Measurements from ENCODE around the gene SCN3B. TPM values are rescaled to one million over a fixed set of nuclear protein-coding genes. Genes with fewer than 3 reads are reported as not detected.

Gene SCN3B
- total and polyA plus RNA-seq, 9 of the 15 experiments (the other 6 are each of a cell fraction or from before 2014, with no cell fraction given) = 0.01 to 0.15 (median 0.04) TPM; not detected in 6

GRCh38 chr11:123640677-123641494 lies 13.5 kb downstream of the SCN3B start (continued):
- TF ChIP-seq MIER1 (IDR thresholded peaks at IDR 0.05; ENCODE audit: low read depth) = no peak
- TF ChIP-seq, protein P1, sequence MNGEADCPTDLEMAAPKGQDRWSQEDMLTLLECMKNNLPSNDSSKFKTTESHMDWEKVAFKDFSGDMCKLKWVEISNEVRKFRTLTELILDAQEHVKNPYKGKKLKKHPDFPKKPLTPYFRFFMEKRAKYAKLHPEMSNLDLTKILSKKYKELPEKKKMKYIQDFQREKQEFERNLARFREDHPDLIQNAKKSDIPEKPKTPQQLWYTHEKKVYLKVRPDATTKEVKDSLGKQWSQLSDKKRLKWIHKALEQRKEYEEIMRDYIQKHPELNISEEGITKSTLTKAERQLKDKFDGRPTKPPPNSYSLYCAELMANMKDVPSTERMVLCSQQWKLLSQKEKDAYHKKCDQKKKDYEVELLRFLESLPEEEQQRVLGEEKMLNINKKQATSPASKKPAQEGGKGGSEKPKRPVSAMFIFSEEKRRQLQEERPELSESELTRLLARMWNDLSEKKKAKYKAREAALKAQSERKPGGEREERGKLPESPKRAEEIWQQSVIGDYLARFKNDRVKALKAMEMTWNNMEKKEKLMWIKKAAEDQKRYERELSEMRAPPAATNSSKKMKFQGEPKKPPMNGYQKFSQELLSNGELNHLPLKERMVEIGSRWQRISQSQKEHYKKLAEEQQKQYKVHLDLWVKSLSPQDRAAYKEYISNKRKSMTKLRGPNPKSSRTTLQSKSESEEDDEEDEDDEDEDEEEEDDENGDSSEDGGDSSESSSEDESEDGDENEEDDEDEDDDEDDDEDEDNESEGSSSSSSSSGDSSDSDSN (IDR thresholded peaks at IDR 0.05; ENCODE audit: borderline replicate concordance in 1 of 2, low read depth in 2 of 2, low read length in 2 of 2) = no peak
- no peak for TF ChIP-seq SRSF1 (IDR thresholded peaks at IDR 0.05; ENCODE audit: low read depth, low read length)
- TF ChIP-seq, protein P2, sequence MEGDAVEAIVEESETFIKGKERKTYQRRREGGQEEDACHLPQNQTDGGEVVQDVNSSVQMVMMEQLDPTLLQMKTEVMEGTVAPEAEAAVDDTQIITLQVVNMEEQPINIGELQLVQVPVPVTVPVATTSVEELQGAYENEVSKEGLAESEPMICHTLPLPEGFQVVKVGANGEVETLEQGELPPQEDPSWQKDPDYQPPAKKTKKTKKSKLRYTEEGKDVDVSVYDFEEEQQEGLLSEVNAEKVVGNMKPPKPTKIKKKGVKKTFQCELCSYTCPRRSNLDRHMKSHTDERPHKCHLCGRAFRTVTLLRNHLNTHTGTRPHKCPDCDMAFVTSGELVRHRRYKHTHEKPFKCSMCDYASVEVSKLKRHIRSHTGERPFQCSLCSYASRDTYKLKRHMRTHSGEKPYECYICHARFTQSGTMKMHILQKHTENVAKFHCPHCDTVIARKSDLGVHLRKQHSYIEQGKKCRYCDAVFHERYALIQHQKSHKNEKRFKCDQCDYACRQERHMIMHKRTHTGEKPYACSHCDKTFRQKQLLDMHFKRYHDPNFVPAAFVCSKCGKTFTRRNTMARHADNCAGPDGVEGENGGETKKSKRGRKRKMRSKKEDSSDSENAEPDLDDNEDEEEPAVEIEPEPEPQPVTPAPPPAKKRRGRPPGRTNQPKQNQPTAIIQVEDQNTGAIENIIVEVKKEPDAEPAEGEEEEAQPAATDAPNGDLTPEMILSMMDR (IDR thresholded peaks at IDR 0.05 in 2 of 3, conservative IDR thresholded peaks at IDR 0.05 in 1 of 3; ENCODE audit: insufficient read depth in 2 of 3, low read depth in 1 of 3, low read length in 3 of 3) = peak; percentile 81 to 86 (median 86)
- TF ChIP-seq RAD21 (CRISPR knock-in tag; conservative IDR thresholded peaks at IDR 0.05 in 1 of 2, IDR thresholded peaks at IDR 0.05 in 1 of 2) = peak; percentile 78 to 84
- peak; percentile 37; the same call in 1 of the 2 replicates for TF ChIP-seq STAG1 (CRISPR knock-in tag; IDR thresholded peaks at IDR 0.05; ENCODE audit: borderline replicate concordance)
- TF ChIP-seq, protein P3, sequence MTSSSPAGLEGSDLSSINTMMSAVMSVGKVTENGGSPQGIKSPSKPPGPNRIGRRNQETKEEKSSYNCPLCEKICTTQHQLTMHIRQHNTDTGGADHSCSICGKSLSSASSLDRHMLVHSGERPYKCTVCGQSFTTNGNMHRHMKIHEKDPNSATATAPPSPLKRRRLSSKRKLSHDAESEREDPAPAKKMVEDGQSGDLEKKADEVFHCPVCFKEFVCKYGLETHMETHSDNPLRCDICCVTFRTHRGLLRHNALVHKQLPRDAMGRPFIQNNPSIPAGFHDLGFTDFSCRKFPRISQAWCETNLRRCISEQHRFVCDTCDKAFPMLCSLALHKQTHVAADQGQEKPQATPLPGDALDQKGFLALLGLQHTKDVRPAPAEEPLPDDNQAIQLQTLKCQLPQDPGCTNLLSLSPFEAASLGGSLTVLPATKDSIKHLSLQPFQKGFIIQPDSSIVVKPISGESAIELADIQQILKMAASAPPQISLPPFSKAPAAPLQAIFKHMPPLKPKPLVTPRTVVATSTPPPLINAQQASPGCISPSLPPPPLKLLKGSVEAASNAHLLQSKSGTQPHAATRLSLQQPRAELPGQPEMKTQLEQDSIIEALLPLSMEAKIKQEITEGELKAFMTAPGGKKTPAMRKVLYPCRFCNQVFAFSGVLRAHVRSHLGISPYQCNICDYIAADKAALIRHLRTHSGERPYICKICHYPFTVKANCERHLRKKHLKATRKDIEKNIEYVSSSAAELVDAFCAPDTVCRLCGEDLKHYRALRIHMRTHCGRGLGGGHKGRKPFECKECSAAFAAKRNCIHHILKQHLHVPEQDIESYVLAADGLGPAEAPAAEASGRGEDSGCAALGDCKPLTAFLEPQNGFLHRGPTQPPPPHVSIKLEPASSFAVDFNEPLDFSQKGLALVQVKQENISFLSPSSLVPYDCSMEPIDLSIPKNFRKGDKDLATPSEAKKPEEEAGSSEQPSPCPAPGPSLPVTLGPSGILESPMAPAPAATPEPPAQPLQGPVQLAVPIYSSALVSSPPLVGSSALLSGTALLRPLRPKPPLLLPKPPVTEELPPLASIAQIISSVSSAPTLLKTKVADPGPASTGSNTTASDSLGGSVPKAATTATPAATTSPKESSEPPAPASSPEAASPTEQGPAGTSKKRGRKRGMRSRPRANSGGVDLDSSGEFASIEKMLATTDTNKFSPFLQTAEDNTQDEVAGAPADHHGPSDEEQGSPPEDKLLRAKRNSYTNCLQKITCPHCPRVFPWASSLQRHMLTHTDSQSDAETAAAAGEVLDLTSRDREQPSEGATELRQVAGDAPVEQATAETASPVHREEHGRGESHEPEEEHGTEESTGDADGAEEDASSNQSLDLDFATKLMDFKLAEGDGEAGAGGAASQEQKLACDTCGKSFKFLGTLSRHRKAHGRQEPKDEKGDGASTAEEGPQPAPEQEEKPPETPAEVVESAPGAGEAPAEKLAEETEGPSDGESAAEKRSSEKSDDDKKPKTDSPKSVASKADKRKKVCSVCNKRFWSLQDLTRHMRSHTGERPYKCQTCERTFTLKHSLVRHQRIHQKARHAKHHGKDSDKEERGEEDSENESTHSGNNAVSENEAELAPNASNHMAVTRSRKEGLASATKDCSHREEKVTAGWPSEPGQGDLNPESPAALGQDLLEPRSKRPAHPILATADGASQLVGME (CRISPR knock-in tag; IDR thresholded peaks at IDR 0.05) = no peak
- no peak for TF ChIP-seq RB1 (IDR thresholded peaks at IDR 0.05; ENCODE audit: low read depth)
- TF ChIP-seq, protein P4, sequence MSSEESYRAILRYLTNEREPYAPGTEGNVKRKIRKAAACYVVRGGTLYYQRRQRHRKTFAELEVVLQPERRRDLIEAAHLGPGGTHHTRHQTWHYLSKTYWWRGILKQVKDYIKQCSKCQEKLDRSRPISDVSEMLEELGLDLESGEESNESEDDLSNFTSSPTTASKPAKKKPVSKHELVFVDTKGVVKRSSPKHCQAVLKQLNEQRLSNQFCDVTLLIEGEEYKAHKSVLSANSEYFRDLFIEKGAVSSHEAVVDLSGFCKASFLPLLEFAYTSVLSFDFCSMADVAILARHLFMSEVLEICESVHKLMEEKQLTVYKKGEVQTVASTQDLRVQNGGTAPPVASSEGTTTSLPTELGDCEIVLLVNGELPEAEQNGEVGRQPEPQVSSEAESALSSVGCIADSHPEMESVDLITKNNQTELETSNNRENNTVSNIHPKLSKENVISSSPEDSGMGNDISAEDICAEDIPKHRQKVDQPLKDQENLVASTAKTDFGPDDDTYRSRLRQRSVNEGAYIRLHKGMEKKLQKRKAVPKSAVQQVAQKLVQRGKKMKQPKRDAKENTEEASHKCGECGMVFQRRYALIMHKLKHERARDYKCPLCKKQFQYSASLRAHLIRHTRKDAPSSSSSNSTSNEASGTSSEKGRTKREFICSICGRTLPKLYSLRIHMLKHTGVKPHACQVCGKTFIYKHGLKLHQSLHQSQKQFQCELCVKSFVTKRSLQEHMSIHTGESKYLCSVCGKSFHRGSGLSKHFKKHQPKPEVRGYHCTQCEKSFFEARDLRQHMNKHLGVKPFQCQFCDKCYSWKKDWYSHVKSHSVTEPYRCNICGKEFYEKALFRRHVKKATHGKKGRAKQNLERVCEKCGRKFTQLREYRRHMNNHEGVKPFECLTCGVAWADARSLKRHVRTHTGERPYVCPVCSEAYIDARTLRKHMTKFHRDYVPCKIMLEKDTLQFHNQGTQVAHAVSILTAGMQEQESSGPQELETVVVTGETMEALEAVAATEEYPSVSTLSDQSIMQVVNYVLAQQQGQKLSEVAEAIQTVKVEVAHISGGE (CRISPR knock-in tag; IDR thresholded peaks at IDR 0.05) = no peak
- TF ChIP-seq DNMT1 (IDR thresholded peaks at IDR 0.05) = no peak
- peak; percentile 75 for TF ChIP-seq SMC3 (conservative IDR thresholded peaks at IDR 0.05; ENCODE audit: insufficient read depth, low read depth, low read length)
